ENCODE data around the gene OR2G3.

Gene OR2G3

GRCh38 chr1:247605286-247605685 is at the start of gene OR2G3:
Gene OR2G3, plus strand, starts transcription at chr1:247605586. Its CDS starts 0 bp downstream, at chr1:247605586.
- DNase-seq = no peak

GRCh38 chr1:247557926-247558674 is 47.3 kb upstream of the OR2G3 start:
- no peak for DNase-seq

GRCh38 chr1:247561711-247562110 is 43.7 kb upstream of the OR2G3 start:
- DNase-seq = no peak

- DNase-seq = no peak
These were observed 43.2 kb upstream of the OR2G3 start for GRCh38 chr1:247562198-247562597.

- DNase-seq = no peak
These were observed 31.1 kb upstream of the OR2G3 start for GRCh38 chr1:247574236-247574635.

- DNase-seq = no peak
These were observed 30.7 kb upstream of the OR2G3 start for GRCh38 chr1:247574664-247575063.

DNA sequence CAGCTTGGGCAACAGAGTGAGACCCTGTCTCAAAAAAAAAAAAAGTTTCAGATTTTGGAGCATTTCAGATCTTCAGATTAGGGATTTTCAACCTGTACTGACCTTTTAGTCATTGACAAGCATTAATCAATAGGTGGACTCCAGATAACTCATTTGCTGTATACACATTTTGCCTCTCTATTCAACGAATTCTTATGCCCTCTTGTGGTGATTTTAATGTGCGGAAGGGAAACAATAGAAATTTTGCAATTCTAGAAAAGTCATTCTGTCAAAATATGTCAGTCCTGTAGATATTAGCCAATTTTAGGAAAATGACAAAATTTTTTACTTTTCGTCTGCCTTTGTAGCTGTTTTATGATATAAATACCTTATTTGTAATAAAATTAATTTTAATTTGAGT is 28.9 kb upstream of the OR2G3 start:
- DNase-seq = peak in 1 of 2 donors; percentile 21

DNA sequence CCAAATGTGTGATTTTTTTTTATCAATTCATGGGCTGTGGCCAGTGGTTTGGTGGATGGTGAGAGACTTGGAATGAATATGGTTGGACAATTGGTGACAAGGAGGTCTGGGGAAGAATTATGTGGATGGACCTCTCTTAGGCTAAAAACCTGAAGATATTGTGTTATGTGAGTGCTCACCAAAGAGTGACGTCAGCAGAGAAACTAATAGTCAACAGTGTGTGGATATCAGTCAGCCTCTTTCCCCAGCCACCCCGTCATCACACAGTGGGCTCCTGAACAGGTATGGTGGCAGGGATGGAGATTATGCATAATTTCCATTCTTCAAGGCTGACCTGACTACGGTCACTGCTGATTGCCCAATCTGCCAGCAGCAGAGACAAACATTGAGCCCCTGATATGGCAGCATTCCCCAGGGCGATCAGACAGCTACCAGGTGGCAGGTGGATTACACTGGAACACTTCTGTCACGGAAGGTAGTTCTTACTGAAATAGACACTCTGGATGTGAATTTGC is 26.4 kb upstream of the OR2G3 start:
- no peak for DNase-seq

- DNase-seq = no peak
These were observed 17.3 kb upstream of the OR2G3 start, which contains the start of gene OR2G2 for GRCh38 chr1:247588060-247588459. Gene OR2G2, plus strand, starts transcription at chr1:247588360. Its CDS starts 0 bp downstream, at chr1:247588360.

DNA sequence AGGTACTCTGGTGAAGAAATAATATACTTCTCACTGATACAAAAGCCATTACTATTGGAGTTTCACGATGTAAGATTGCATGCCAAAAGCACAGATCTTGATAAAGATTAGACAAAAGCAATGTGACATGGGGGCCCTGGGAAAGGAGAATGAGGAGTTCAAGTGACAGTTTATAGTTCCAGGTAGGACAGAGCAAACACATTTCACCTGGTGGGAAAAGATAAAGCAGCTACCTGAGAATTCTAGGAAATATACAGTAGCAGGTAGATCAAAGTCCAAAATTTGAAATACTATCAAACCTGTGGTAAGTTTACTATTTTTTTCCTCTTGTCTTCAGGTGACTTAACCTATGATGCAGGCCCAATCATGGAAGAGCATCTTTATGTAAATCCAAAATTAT is 8.0 kb downstream of the OR2G3 start:
- DNase-seq = no peak

GRCh38 chr1:247614625-247615024 is 9.2 kb downstream of the OR2G3 start:
- no peak for DNase-seq

- no peak for DNase-seq
These were observed 22.6 kb downstream of the OR2G3 start for GRCh38 chr1:247627951-247628350.

DNA sequence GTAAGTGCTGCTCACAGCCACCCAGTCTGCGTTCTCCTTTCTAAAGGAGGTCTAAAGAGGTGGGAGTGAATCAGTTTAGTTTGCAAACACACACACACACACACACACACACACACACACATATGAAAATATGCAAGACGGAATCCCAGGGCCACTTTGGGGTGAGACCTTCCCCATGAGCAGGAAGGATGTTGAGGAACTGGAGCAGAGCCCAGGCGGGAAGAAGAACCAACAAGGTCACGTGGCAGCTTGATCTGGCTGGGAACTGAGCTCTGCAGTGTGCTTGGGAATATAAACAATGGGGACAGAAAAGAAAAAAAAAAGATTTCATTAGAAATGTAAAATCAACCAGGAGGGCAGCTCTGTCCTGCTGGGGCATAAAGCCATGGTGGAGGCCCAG is 32.6 kb downstream of the OR2G3 start:
- DNase-seq = no peak

DNA sequence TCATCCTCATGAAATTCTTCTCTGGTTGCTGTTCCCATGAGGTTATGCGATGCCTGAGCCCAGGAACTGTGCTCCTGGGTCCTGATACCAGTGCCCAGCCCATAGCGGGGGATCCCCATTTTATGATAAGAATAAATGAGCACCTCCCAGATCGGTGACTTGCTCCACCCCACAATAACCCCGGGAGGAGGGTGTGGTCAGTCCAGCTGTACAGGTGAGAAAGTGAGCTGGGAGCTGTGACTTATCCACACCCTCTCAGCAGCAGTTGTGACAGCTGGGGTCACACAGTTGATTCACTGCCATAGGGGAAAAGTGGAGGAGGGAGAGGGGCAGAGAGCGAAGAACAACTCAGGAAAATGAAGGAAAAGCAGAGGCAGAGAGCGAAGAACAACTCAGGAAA is 33.4 kb downstream of the OR2G3 start:
- DNase-seq = no peak

DNA sequence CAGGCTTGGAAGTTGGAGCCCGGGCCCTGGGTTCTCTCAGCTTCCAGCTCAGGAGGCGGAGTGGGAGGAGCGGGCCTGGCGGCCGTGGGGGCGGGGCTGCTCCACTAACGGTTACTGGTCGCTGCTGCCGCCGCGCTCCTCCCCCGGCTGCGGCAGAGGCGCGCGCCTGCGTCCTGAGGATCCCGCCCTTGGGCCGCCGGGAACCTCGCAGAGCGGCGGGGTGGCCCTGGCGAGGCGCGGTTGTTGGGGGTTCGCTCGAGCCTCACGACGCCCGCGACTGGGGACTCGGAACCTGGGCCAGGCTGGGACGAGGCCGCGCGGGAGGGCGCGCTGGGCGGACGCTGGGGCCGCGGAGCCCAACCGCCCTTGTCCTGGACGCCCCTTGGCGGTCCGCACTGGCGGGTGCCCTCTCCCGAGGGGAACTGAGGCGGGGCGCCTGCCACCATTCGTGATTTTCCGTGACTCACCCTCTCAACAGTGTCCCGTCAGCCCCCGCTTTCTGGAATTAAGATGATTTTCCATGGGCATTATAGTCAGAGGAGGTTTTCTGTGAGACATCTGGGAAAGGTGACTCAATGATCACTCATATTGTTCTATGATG is 34.1 kb downstream of the OR2G3 start:
- DNase-seq = peak; percentile 3 to 23

- no peak for DNase-seq
These were observed 37.4 kb downstream of the OR2G3 start for GRCh38 chr1:247642742-247643141.

DNA sequence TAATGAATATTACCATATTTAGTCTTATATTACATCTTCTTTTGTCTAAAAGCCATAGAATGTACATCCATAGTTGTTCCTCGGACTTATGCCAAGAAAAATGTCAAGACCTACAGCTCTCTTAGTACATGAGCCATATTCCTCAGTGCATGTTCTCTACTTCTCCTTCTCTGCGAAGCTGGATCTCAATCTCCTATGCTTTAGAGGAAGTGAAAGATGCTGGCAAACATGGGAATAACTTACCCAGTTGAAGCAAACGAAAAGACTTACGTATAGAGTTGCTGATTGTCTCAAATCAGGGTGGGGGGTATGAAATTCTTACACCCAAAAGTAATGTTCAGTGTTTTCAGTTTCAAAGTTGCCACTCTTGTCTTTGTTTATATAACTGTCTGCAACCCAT is 41.5 kb downstream of the OR2G3 start:
- DNase-seq = no peak

DNA sequence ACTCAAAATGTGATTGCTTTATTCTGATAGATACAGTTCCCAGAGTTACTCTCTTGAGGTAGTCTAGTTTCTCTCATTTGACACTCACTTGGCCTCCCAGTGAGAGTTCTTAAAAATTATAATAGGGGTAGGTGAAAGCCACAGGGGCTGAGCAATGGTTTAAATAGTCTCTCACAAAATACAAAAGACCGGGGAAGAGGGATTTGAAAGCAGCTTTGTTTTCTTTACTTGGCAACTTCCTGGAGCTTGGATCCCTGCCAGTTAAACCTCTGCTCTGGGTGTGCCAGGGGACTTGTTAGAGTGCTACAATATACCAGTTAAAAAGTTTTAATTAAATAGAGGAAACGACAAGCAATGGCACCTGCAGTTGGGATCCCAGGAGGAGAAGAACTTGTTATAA is 42.5 kb downstream of the OR2G3 start:
- DNase-seq = peak in 1 of 2 donors; percentile 15

DNA sequence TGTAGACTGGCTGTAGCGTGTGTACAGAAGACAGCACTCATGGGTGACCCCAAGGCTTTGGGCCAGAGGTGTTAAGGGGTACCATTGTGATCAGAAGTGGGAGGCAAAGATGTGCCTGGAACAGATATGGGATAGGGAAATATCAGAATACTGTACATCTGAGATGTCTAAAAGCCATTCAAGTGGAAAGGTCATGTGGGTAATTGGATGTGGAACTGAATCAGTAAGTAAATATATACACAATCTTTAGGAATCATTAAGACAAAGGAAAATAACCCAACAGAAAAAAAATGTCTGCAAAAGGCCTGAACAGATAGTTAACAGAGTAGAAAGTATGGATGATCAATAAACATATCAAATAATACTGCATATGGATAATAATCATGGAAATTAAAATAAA is 47.7 kb downstream of the OR2G3 start:
- DNase-seq = no peak

All from hippocampal formation (tissue), 2 donors.